Measurements from ENCODE around the gene CTU1.

CTU1 gene

GRCh38 chr19:51131780-51132680, 23.8 kb upstream of the CTU1 start:
- peak; percentile 25 for DNase-seq

- DNase-seq, result no peak
Measured at GRCh38 chr19:51129716-51130115, 21.5 kb upstream of the CTU1 start.

GRCh38 chr19:51128227-51128626, 20.0 kb upstream of the CTU1 start:
- DNase-seq, result no peak

DNA sequence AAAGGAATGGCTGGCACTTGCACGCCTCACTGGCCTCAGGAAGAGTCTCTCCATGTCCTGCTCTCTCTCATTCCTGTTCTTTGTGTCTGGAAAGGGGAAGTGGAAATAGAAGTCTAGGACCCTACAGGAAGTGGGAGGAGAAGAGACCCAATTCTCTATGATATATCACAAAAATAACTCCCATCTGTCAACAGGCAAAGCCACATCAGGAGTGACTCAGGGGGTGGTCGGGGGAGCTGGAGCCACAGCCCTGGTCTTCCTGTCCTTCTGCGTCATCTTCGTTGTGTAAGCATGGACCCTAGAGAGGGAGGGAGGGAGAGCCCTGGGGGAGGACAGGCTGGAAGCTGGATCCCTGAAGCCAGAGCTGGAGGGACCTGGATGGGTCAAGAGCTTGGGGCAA, 19.5 kb upstream of the CTU1 start:
- DNase-seq, result no peak

GRCh38 chr19:51127032-51127431, 18.8 kb upstream of the CTU1 start:
- DNase-seq, result no peak

GRCh38 chr19:51125421-51126075, 17.3 kb upstream of the CTU1 start:
- no peak for DNase-seq

GRCh38 chr19:51124729-51125128, 16.5 kb upstream of the CTU1 start, which contains the start of gene SIGLEC9:
Gene SIGLEC9, plus strand, starts transcription at chr19:51124906. Its CDS starts 69 bp downstream, at chr19:51124975.
- no peak for DNase-seq

GRCh38 chr19:51124216-51124615, 16.0 kb upstream of the CTU1 start:
- DNase-seq, result no peak

GRCh38 chr19:51123802-51124201, 15.6 kb upstream of the CTU1 start:
- no peak for DNase-seq

DNA sequence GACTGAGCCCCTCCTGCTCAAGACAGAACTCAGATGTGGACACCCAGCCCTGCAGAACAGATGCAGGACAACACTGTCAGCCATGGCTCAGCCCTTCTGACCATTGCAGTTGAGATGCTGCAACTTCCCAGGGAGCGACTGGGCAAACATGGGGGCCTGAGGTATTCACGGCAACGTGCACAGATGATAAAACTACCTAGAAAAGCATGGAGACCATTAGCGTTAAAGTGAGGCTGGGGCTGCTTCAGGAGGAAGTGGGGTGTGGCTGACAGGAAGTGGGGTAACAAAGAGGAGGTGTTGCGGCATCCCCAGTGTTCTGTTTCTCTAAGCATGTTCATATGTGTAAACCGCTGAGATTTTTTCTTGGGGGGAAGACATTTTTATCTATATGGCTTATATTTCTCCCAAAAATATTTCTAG, 15.2 kb upstream of the CTU1 start:
- peak; percentile 70 for DNase-seq

DNA sequence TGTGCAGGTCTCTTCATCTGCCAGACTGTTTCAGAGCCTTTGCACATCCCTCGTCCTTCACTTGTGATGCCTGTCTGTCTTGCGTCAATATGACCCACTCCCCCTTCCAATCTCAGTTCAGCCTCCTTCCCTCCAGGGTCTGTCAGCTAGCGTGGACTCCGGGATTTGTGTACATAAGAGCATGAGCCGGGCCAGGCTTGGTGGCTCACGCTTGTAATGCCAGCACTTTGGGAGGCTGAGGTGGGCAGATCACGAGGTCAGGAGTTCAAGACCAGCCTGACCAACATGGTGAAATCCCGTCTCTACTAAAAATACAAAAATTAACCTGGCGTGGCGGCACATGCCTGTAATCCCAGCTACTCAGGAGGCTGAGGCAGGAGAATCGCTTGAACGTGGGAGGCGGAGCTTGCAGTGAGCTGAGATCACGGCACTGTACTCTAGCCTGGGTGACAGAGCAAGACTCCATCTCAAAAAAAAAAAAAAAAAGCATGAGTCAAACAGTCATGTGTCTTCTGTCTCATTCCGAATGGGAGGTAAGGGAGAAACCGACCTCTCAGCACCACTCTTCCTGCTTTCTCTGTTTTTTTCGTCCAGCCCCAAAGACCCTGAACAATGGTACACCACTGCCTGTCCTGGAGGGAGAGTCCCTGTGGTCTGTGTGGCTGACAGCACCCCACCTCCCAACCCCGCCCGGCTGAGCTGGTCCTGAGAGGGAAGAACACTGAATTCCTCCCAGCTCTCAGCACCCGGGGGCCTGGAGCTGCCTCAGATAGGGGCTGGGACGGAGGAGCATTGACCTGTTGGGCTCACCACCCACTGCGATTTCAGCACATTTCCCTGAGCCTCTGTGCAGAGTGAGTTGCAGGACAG, 14.1 kb upstream of the CTU1 start:
- DNase-seq, result no peak

DNA sequence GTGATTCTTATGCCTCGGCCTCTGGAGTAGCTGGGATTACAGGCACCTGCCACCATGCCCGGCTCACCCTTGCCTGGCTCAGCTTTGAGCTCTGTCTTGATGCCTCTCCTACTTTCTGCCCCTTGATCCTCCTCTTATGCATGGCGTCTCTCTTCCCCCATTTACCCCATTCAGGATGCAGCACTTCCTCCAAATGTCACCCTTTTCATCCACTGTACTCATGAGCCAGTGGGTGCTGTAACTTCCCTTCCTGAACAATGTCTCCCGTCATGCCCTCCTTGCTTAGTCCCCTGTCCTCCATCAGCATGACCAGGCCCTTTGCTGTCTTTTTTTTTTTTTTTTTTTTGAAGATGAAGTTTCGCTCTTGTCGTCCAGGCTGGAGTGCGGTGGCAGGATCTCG, 13.0 kb upstream of the CTU1 start:
- no peak for DNase-seq

- no peak for DNase-seq
Measured at GRCh38 chr19:51120160-51120559, 12.0 kb upstream of the CTU1 start.

DNA sequence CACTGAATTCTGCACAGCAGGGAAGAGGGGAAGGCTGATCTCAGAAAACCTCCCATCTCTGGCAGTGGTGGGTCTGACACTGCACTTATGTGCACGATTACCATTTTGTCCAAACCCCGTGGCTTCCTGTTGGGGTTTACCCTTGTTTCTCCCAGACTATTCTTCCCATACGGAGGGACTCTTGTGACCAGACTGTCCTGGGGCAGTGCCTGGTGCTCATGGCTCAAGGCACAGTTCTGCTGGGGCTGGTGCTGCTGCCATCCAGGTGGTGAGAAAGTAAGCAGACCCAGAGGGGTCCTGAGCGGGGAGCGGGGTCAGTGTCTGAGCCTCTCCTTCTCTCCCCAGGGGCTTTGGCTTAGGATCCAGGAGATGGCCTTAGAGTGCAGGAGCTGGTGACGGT, 11.4 kb upstream of the CTU1 start:
- no peak for DNase-seq

- DNase-seq, result no peak
Measured at GRCh38 chr19:51119101-51119500, 10.9 kb upstream of the CTU1 start.

DNA sequence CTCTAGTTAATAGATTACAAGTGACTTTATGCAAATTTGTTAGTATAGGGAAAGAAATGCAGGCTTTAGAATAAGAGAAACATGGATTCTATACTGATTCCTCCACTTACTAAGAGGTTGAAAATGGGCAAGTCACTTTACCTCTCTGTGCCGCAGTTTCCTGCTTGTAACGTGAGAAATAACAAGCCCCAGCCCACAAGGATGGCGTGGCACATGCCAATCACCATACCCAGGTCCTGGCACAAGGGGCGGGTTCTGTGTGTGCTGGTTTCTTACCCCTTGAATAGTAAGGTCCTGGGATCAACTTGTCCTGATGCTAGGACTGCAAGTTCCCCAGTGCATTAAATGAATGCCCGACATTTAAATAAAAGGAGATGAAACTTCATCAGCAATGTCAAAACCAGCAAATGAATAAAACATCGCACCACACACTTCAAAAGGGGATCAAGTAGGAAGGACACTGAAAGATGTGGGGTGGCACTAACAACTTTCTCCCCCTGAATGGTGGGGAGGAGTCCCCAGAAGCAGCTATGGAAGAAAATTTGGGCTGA, 8.6 kb upstream of the CTU1 start:
- DNase-seq, result peak; percentile 15

GRCh38 chr19:51114087-51114729, 6.0 kb upstream of the CTU1 start:
- peak; percentile 31 for DNase-seq

GRCh38 chr19:51111606-51112005, 3.4 kb upstream of the CTU1 start:
- no peak for DNase-seq

DNA sequence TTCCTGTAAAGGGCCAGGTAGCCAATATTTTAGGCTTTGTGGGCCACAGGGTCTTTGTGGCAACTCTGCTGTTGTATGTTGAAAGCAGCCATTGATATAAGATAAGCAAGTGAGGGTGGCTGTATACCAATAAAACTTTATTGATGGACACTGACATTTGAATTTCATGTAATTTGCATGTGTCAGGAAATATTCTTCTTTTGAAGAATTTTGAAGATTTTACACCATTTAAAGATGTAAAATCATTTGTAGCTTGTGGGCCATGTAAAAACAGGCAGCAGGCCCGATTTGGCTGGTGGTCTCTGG, 2.4 kb upstream of the CTU1 start:
- no peak for DNase-seq

- DNase-seq, result no peak
Measured at GRCh38 chr19:51108805-51109146, 567 bp upstream of the CTU1 start.

- DNase-seq, result no peak
Measured at GRCh38 chr19:51107406-51108065, 673 bp downstream of the CTU1 start.

DNA sequence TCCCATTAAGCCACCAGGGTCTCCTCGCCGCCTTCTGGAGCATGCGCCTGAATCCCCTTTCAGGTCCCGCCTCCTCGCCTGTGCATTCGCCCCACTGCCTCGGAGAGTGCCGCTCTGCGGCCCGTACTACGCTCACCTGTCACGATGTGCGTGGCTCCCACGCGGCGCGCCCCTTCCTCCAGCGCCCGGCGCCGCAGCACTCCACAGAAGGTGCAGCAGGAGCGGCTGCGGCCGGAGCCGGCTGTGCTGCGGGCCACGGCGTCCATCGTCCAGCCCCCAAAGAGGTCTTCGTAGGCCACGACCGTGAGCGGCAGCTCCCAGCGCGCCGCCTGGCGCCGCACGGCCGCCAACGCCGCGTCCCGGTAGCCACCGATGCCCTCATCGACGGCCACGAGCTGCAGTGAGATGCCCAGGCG, 4.3 kb downstream of the CTU1 start:
- no peak for DNase-seq

Data from central memory CD4-positive, alpha-beta T cell (primary cell).